B cell (primary cell): ENCODE data around the gene RANBP3. TPM values are rescaled to one million over a fixed set of nuclear protein-coding genes. Genes with fewer than 3 reads are reported as not detected.
A peak's percentile ranks its signal among the peaks of the same experiment; 100 is the strongest.

Source experiments
- ATAC-seq: fragments of 200-7000 bp; cut with Tn5 transposase; one replicate; pipeline ENCODE4 v1.10.0; 2021; ENCODE audit warnings: low read depth, mild to moderate bottlenecking, moderate number of reproducible peaks, moderate library complexity
- CTCF ChIA-PET: fragments of 350-600 bp; sonication (Branson Sonifier 250); formaldehyde crosslinking; loops from one replicate; lab custom pipeline; 2021; ENCODE audit warnings: antibody characterized with exemption, inconsistent platforms; lab: Charles Lee
- POLR2A ChIA-PET: fragments of 350-600 bp; sonication (Branson Sonifier 250); formaldehyde crosslinking; loops from one replicate; lab custom pipeline; 2021; ENCODE audit warnings: antibody characterized with exemption; lab: Charles Lee
- DNase-seq: peaks from one replicate; pipeline ENCODE4 v3.0.0; 2013
- H2AFZ ChIP-seq: 2 replicates; pipeline ENCODE4 v1.6.1; 2012; ENCODE audit warnings: mild to moderate bottlenecking, low read depth, low read length; ENCODE audit not compliant: insufficient read depth, poor library complexity, severe bottlenecking
- H3K27ac ChIP-seq, 2 donors: 1 replicate in 1 of 2; 2 replicates in 1 of 2; pipeline ENCODE4 v1.5.1; 2012 to 2013; ENCODE audit warnings: low read length in 2 of 2, mild to moderate bottlenecking in 2 of 2, moderate library complexity in 1 of 2
- H3K27me3 ChIP-seq, 4 experiments: fragments of 200-600 bp in 1 of 4; sonication (generic) in 1 of 4; replicated peaks in 1 of 4; 1 replicate in 2 of 4; 2 replicates in 2 of 4; pipeline versions ENCODE4 v1.6.1 to v1.7.0; 2013 to 2016; ENCODE audit warnings: low read length in 3 of 4, mild to moderate bottlenecking in 2 of 4, mixed read lengths in 1 of 4, moderate library complexity in 1 of 4; ENCODE audit not compliant: insufficient read depth in 4 of 4, control insufficient read depth in 3 of 4; ENCODE audit errors: control extremely low read depth in 1 of 4
- H3K36me3 ChIP-seq, 2 experiments: replicated peaks in 1 of 2; 1 replicate in 1 of 2; 2 replicates in 1 of 2; pipeline versions ENCODE4 v1.6.1 to v1.7.1; 2013; ENCODE audit warnings: low read length in 1 of 2; ENCODE audit not compliant: insufficient read depth in 2 of 2, control insufficient read depth in 1 of 2; ENCODE audit errors: control extremely low read depth in 1 of 2, extremely low read depth in 1 of 2
- H3K4me1 ChIP-seq, 2 donors: fragments of 200-600 bp in 1 of 2; sonication (generic) in 1 of 2; 1 replicate in 1 of 2; 2 replicates in 1 of 2; pipeline versions ENCODE4 v1.5.1 to v1.6.1; 2013 to 2017; ENCODE audit warnings: low read length in 2 of 2; ENCODE audit not compliant: control insufficient read depth in 2 of 2, insufficient read depth in 2 of 2
- H3K4me2 ChIP-seq: replicated peaks from 2 replicates; pipeline ENCODE3; 2012; ENCODE audit warnings: mild to moderate bottlenecking, low read depth, low read length; ENCODE audit not compliant: poor library complexity, severe bottlenecking
- H3K4me3 ChIP-seq, 5 experiments: fragments of 200-600 bp in 1 of 5; sonication (generic) in 1 of 5; 1 replicate in 3 of 5; 2 replicates in 2 of 5; pipeline versions ENCODE4 v1.5.1 to v1.7.0; 2011 to 2016; ENCODE audit warnings: low read length in 4 of 5, mild to moderate bottlenecking in 4 of 5, low read depth in 2 of 5, control low read depth in 1 of 5, moderate library complexity in 1 of 5; ENCODE audit not compliant: insufficient read depth in 1 of 5; ENCODE audit errors: control extremely low read depth in 1 of 5, extremely low read depth in 1 of 5
- H3K79me2 ChIP-seq: fragments of 200-600 bp; sonication (generic); one replicate; pipeline ENCODE4 v1.6.0; 2016; ENCODE audit warnings: low read length; ENCODE audit not compliant: control insufficient read depth, insufficient read depth
- H3K9ac ChIP-seq: fragments of 200-600 bp; sonication (generic); 2 replicates; pipeline ENCODE4 v1.6.1; 2017; ENCODE audit warnings: mild to moderate bottlenecking, low read length, moderate library complexity
- H3K9me3 ChIP-seq, 3 donors: one replicate each; pipeline versions ENCODE4 v1.6.1 to v1.7.1; 2013; ENCODE audit warnings: low read length in 2 of 3; ENCODE audit not compliant: control insufficient read depth in 2 of 3, insufficient read depth in 1 of 3; ENCODE audit errors: control extremely low read depth in 1 of 3
- H4K20me1 ChIP-seq: 2 replicates; pipeline ENCODE4 v1.6.0; 2012; ENCODE audit warnings: mild to moderate bottlenecking, low read length; ENCODE audit not compliant: insufficient read depth, control insufficient read depth, poor library complexity, severe bottlenecking
- H3K27ac Mint-ChIP-seq: one replicate; pipeline ENCODE4 v1.8.0; 2021; ENCODE audit warnings: mixed read lengths
- H3K27me3 Mint-ChIP-seq: one replicate; pipeline ENCODE4 v1.8.0; 2021; ENCODE audit warnings: mixed read lengths
- H3K4me1 Mint-ChIP-seq: one replicate; pipeline ENCODE4 v1.8.0; 2021; ENCODE audit warnings: mixed read lengths
- H3K4me3 Mint-ChIP-seq: one replicate; pipeline ENCODE4 v1.8.0; 2021; ENCODE audit warnings: mixed read lengths
- H3K9me3 Mint-ChIP-seq: one replicate; pipeline ENCODE4 v1.8.0; 2022; ENCODE audit warnings: mixed read lengths; ENCODE audit not compliant: insufficient read depth
- EZH2 ChIP-seq: IDR thresholded peaks from 2 replicates; pipeline ENCODE4 v1.6.1; 2012; ENCODE audit warnings: borderline replicate concordance, low read depth, mild to moderate bottlenecking, moderate library complexity, low read length; ENCODE audit not compliant: insufficient read depth, poor library complexity, severe bottlenecking
- WGBS: methylation state at CpG from one replicate; pipeline ENCODE4 v1.1.5; 2013; ENCODE audit warnings: missing lambda C conversion rate; ENCODE audit not compliant: insufficient coverage; 5-methylcytosine and 5-hydroxymethylcytosine counted together
- intact Hi-C: fragments of 100-400 bp; cut with micrococcal nuclease; formaldehyde crosslinking; loops from one replicate; pipeline ENCODE4 v1.10.0; 2022
- polyA plus RNA-seq: library from polyadenylated mRNA; depleted of rRNA; stranded (reverse); fragments of >200 nt; gene quantifications from 2 replicates; pipeline ENCODE4 v1.2.3, GENCODE V29; 2012
- total RNA-seq, 2 donors: library from RNA; stranded (reverse); fragments of 120-200 nt in 1 of 2; gene quantifications; 1 replicate in 1 of 2; 2 replicates in 1 of 2; pipeline versions ENCODE4 v1.2.3 to v1.2.4, GENCODE V29; 2013 to 2022
- TF ChIP-seq, protein P1 (sequence below): fragments of 200-600 bp; IDR thresholded peaks from one replicate; pipeline ENCODE4 v1.8.0; 2022; ENCODE audit warnings: antibody characterized with exemption, mild to moderate bottlenecking

The RANBP3 gene
- total and polyA plus RNA-seq, 2 donors (not counting 1 experiment from before 2014, with no cell fraction given), result 86.7 to 91.7 TPM

DNA sequence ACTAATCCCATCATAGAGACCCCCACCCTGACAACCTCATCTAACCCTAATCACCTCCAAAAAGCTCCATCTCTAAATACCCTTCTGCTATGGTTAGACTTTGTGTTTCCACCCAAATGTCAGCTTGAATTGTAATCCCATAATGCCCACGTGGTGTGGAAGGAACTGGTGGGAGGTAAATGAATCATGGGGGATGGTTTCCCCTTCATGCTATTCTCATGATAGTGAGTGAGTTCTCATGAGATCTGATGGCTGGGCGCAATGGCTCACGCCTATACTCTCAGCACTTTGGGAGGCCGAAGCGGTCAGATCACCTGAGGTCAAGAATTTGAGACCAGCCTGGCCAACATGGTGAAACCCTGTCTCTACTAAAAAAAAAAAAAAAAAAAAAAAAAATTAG, 70.7 kb downstream of the RANBP3 start:
- Histone ChIP-seq H3K9me3 (no peaks in the 10 kb centered on the region), H2AFZ (no peak overlapping the region), H3K27me3 (no peaks in the 10 kb centered on the region), H3K4me2 (no peak overlapping the region), H3K36me3 (peaks cover 0 to 13% of the 10 kb centered on the region in 2 experiments), H3K27ac (no peak overlapping the region), H3K4me3 (no peak overlapping the region), H3K9ac (no peak overlapping the region), H3K79me2 (peaks cover 28% of the 10 kb centered on the region), H3K4me1 (peaks cover 11 to 23% of the 10 kb centered on the region in 2 donors), H4K20me1 (peaks cover 24% of the 10 kb centered on the region)
- POLR2A ChIA-PET, result no interaction called here
- Mint-ChIP-seq H3K9me3 (no peaks in the 10 kb centered on the region), H3K27ac (peak overlapping the region; percentile 59), H3K27me3 (no peaks in the 10 kb centered on the region), H3K4me3 (peak overlapping the region; percentile 29), H3K4me1 (peaks cover 26% of the 10 kb centered on the region)
- CTCF ChIA-PET, result no interaction called here
- WGBS, result 60% methylated on average over 1 of the region's 5 CpGs
- ATAC-seq (no peak), DNase-seq (no peak)
- intact Hi-C loops, result loop anchor here (5.0 kb wide), 1 partner anchor 100 kb away; the partner anchor contains the start of gene NRTN
- TF ChIP-seq EZH2, result no peak
- TF ChIP-seq, protein P1, sequence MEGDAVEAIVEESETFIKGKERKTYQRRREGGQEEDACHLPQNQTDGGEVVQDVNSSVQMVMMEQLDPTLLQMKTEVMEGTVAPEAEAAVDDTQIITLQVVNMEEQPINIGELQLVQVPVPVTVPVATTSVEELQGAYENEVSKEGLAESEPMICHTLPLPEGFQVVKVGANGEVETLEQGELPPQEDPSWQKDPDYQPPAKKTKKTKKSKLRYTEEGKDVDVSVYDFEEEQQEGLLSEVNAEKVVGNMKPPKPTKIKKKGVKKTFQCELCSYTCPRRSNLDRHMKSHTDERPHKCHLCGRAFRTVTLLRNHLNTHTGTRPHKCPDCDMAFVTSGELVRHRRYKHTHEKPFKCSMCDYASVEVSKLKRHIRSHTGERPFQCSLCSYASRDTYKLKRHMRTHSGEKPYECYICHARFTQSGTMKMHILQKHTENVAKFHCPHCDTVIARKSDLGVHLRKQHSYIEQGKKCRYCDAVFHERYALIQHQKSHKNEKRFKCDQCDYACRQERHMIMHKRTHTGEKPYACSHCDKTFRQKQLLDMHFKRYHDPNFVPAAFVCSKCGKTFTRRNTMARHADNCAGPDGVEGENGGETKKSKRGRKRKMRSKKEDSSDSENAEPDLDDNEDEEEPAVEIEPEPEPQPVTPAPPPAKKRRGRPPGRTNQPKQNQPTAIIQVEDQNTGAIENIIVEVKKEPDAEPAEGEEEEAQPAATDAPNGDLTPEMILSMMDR, result no peak

DNA sequence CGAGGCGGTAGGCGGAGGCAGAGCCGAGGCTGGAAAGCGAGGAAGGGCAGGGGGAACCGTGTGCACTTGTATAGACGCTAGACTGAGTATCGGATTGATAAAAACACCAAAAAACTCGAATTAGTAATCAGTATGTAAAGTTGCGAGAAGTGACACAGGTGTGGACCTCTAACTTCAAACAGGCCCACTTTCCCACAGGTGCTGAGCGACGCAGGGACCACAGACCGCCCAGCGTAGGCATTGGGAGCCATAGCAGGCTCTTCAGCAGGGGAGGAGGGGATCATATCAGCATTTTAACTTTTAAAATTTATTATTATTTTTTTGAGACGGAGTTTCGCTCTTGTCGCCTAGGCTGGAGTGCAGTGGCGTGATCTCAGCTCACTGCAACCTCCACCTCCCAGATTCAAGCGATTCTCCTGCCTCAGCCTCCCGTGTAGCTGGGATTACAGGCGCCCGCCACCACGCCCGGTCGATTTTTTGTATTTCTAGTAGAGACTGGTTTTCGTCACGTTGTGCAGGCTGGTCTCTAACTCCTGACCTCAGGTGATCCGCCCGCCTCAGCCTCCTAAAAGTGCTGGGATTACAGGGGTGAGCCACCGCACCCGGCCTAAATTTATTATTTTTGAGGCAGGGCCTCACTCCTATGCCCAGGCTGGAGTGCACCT, 72.7 kb downstream of the RANBP3 start:
- no peaks in the 10 kb centered on the region for H3K27me3 ChIP-seq
- peak overlapping the region; percentile 90 for H2AFZ ChIP-seq
- no peaks in the 10 kb centered on the region for H3K27me3 Mint-ChIP-seq
- POLR2A ChIA-PET, result interaction anchor here (0.5 kb wide), 1 partner anchor 981 kb away, joined by 6 read pairs; no protein-coding TSS in a partner anchor
- peak overlapping the region; percentile 95 for H3K9ac ChIP-seq
- peak overlapping the region; percentile 66 to 78 for H3K27ac ChIP-seq
- DNase-seq (no peak), ATAC-seq (no peak)
- H3K9me3 Mint-ChIP-seq, result no peaks in the 10 kb centered on the region
- CTCF ChIA-PET, result interaction anchor here (2.8 kb wide), 1 partner anchor 101 kb away, joined by 10 read pairs; the partner anchor contains the start of gene NRTN
- H3K27ac Mint-ChIP-seq, result peak overlapping the region; percentile 85
- WGBS, result 51% methylated on average over 21 of the region's 31 CpGs
- intact Hi-C loops, result loop anchor here (2.0 to 5.0 kb wide), 3 partner anchors 98 to 556 kb away; partner anchors contain the start of genes NRTN, SAFB and SAFB2
- peaks cover 28% of the 10 kb centered on the region for H4K20me1 ChIP-seq
- peak overlapping the region; percentile 98 for H3K4me2 ChIP-seq
- H3K4me3 ChIP-seq, result peak overlapping the region; percentile 48 to 92 (median 68)
- peaks cover 0 to 15% of the 10 kb centered on the region in 2 experiments for H3K36me3 ChIP-seq
- TF ChIP-seq, protein P1, result no peak
- no peak for TF ChIP-seq EZH2
- peaks cover 11 to 25% of the 10 kb centered on the region in 2 donors for H3K4me1 ChIP-seq
- no peaks in the 10 kb centered on the region for H3K9me3 ChIP-seq
- H3K4me1 Mint-ChIP-seq, result peaks cover 35% of the 10 kb centered on the region
- H3K4me3 Mint-ChIP-seq, result peak overlapping the region; percentile 92
- H3K79me2 ChIP-seq, result peaks cover 43% of the 10 kb centered on the region
